Measurements from ENCODE around the gene HNRNPC.

- TF ChIP-seq CTCF (IDR thresholded peaks at IDR 0.05; ENCODE audit: insufficient read depth, low read length, poor library complexity, severe bottlenecking) (no peak), EZH2phosphoT487 (conservative IDR thresholded peaks at IDR 0.05; ENCODE audit: low read length) (no peak)
Observed at GRCh38 chr14:21311614-21312013, 42.4 kb upstream of the HNRNPC start.

Measured in SU-DHL-6 (cell line).